HG02798 (cell line): ENCODE data around the gene PCBP1.
"Not testable (repeated sequence)": the region's sequence is repeated elsewhere in the genome, so short reads cannot be mapped to it uniquely, and the experiment has no call there.

ENCODE experiments used
- ATAC-seq: cut with Tn5 transposase; IDR thresholded peaks from one replicate; pipeline ENCODE4 v1.9.1; 2021; ENCODE audit warnings: mild to moderate bottlenecking; ENCODE audit not compliant: unreplicated experiment, poor library complexity

PCBP1 gene

DNA sequence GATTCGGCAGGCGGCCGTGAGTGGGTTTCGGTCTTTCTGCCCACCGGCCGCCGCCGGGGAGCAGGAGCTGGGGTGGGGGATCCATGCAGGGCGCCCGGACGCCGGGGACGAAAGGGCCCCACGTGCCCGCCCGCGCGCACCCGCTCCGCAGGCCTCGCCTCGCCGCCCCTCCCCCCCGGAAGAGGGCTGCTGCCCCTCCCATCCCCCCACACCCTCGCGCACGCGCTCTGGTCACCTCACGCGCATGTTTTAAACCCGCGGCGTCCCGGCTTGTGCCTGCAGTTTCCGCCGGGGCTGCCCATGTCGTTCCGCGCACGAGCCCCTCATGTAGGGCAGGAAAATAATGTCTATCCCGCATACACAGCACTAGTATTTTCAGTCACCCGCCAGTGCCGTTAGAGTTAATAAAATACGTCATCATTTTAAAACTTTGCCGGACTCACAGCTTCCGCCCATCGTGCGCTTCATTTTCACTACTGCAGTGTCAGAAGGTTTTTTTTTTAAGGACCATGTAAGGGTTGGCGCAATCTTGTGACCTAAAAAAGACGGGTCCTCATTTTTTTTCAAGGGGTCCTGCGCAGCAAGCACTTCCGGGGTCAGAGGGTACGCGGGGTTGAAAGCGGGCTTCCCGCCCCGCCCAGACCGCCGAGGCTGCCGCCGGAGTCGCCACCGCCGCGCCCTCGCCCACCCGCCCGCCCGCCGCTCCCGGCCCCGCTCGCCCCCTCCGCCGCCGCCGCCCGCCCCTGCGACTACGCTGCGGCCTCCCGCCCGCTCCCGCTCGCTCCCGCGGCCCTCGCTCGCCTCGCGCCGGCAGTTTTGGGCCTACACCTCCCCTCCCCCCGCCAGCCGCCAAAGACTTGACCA, at the start of gene PCBP1:
Gene PCBP1, plus strand, starts transcription at position 640 of the 864 bp plus-strand sequence. CDS start 267 bp downstream, outside the sequence.
- peak; percentile 46 for ATAC-seq

DNA sequence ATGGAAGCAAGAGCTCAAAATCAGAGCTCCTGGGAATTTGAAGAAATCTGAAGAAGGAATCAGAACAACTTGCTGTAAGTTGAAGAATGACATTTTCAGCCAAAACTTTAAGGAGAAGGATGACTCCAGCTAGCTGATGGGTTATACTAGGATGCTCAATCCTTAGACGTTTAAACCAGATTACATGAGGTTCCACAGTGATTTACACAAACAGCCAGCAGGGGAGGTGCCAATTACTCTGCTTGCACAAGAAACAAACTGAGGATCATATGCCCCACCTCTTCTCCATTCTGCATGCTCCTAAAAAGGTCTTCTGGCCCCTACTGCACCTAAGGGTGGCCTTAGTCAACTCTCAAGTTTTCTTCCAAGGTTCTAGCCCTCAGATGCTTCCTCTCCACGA, 47.9 kb upstream of the PCBP1 start:
- ATAC-seq, result no peak

DNA sequence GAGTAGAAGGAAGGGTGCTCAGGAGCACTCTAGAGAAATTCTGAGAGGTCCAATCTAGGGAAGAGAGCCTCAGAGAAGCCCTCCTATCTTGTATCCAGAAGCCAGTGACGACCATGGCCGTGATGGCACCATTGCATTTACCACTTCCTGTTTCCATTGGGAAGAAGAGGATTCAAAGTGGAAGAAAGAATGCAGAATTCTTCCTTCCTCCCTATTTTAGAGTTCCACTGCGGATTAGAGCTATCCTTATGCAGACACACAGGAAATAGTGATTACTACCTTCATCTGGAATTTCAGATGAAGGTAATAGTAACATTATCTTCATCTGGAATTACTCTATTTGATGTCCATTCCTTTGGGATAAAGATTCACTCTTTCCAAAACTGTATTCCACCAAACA, 45.6 kb upstream of the PCBP1 start:
- no peak for ATAC-seq

DNA sequence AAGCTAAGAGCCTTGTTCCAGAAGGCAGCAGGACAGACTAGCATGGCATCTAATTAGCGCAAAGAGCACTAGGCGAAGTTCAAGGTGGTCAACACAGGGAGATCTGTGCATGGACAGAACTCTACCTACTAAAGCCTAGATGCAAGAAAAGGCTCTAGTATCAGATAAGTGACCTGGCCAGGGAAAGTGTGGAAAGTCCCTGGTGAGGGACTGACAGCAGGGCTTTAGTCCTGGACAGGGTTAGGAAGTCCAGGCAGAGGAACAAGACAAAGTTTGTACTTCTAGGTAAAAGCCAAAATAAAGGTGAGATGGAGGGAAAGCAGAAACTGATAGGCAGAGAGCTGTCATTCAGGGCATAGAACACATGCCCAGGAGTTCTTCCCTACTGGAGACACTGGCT, 45.0 kb upstream of the PCBP1 start:
- ATAC-seq, result no peak

DNA sequence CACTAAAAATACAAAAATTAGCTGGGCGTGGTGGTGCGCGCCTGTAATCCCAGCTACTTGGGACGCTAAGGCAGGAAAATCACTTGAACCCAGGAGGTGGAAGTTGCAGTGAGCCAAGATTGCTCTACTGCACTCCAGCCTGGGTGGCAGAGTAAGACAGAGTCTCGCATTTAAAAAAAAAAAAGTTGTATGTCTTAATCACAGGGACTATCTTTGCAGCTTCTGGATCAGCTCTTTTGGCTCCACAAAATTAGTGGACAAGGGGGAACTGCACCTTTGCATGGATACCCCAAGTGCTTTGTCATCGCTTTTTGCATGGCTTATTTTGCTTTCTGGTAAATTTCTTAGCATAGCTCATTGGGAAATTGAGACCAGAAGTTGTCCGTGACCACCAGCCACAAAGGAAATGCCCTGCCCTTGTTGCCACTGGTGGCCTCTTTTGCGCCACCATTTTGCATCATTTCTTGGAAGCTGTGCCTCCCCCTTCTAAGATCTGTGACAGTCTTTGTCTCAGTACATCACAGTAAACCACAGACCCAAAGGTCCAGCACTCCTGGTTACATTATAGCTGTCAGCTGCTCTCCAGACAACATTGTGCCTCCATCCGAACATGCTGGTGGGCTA, 43.9 kb upstream of the PCBP1 start:
- no peak for ATAC-seq

DNA sequence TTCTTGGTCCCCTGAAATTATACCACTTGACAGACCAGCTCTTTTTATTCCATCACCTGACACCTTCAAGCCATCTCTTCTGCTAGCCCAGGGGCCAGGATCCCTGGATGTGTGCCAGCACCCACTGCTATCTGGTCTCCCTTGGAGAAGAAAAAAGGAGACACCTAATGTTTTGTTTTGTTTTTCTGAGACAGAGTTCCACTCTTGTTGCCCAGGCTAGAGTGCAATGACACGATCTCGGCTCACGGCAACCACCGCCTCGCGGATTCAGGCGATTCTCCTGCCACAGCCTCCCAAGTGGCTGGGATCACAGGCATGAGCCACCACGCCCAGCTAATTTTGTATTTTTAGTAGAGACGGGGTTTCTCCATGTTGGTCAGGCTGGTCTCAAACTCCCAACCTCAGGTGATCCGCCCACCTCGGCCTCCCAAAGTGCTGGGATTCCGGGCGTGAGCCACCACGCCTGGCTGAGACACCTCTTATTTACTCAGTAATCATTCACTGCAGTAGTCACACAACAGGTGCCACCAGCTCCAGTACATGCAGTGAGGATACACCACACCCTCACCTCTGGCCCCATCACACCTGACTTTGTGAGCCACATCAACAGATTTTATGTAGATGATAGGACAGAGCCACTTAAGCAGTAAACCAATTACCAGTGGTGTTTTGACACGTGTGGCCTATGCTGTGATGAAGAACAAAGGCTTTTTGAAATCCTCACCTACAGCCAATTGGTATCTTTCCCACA, 42.8 kb upstream of the PCBP1 start:
- ATAC-seq, result no peak

DNA sequence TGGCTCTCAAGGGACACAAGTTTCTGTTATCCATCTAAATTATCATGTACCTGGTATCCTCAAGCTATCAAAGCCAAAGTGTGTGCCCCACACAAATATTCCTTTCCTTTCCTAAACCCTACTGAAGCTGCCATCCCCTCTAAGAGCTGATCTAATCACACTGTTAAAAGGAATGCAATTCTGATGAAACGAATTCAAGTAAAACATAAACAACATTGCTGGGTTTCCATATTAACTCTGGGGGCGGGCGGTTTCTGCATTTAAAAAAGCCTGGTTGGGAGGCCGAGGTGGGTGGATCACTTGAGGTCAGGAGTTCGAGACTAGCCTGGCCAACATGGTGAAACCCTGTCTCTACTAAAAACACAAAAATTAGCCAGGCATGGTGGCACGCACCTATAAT, 41.9 kb upstream of the PCBP1 start:
- no peak for ATAC-seq

DNA sequence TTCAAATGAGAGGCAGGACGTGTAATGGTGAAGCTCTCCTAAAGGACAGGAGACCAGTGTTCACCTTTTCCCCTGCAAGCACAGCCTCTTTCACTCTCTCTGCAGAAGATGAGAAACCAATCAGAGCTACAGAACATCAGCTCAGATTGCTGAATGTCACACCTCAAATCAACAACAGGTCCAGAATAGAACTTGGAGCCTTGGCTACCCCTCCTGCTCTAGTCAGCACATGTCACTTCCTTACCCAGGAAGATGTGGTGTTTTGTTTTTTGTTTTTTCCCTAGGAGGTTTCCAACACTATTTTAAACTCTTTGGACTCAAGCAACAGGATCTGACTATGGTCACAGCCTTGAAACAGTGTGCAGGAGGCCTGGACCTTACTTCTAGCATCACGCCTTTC, 41.3 kb upstream of the PCBP1 start:
- no peak for ATAC-seq

DNA sequence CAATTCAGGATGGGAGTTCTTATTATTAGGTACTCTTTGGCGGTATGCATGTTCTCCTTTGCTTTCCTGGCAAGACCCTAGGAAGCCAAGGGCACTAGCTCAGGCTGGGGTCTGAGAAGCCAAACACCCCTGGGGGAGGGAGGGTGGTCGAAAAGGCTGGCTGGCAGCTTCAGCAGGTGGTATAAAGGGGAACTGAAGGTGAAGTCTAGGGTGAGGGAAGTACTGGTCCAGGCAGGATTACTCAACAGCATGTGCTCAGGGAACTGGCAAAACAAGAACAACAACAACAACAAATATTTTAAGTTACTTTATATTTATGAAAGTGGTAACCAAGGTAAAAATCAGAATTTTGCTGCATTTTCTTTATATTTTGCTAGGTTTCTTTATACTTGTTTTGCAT, 40.7 kb upstream of the PCBP1 start:
- no peak for ATAC-seq

DNA sequence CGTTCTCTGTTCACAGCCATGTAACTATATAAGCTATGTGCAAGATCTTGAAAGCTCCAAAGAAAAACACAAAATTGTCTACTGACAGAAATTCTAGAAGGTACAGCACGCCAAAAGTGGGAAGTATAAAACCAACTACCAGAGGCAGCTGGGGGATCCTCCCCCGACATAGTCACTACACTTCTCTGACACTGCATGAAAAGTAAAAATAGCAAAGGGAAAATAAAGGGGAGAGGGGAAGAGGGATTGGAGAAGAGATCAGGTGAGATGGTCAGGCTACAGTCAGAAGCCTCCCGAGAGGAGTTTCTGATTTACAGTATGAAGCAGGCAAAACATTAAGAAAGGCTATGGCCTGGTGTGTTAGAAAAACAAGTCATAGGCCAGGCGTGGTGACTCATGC, 39.8 kb upstream of the PCBP1 start:
- ATAC-seq, result no peak

DNA sequence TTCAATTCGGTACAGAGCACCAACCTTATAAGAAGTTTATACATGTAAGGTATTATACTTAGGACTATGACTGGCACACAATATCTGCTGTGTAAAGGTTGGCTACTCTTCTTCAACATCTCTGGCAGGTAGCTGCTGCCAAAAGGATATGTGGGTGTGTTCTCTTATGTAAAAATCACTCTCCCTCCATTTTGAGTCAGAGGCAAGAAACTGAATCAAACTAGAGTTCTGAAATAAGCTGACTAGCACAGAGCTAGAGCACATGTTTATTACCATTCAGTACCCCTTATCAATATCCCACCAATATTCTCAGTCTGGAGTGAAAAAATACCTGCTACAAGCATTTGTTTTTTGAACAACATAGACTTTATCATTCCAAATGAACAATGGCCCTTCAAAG, 38.0 kb upstream of the PCBP1 start:
- ATAC-seq, result no peak

DNA sequence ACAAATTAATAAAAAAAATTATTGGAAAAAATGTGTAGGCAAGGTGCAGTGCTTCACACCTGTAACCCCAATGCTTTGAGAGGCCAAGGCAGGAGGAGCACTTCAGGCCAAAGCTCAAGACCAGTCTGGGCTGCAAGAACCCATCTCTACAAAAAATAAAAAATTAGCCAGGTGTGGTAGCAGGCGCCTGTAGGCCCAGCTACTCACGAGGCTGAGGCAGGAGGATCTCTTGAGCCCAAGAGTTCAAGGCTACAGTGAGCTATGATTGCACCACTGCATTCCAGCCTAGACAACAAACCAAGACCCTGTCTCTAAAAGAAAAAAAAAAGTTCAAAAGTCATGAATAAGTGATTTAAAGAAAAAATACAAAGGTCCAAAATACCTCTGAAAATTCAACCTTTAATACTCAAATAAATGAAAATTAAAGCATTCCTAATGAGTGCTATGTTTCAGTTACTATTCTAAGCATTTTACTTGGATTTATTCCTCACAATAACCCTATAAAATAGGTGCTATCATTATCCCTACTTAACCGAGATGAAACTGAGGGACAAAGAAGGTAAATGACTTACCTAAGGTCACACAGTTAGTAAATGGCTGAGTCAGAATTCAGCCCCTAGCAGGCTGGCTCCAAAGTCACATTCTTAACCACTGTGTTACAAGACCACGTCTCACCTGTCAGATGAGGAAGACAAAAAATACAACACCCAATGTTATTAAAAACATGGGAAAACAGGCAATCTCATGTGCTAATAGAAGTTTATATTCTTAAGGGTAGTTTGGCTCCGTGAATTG, 36.4 kb upstream of the PCBP1 start:
- ATAC-seq, result no peak

DNA sequence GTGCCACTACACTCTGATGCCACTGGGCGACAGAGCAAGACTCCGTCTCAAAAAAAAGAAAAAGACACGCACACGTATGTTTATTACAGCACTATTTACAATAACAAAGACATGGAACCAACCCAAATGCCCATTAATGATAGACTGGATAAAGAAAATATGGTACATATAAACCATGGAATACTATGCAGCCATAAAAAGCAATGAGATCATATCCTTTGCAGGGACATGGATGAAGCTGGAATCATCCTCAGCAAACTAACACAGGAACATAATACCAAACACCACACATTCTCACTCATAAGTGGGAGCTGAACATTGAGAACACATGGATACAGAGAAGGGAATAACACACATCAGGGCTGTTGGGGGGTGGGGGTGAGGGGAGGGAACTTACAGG, 32.0 kb upstream of the PCBP1 start:
- ATAC-seq, result not testable (repeated sequence)

DNA sequence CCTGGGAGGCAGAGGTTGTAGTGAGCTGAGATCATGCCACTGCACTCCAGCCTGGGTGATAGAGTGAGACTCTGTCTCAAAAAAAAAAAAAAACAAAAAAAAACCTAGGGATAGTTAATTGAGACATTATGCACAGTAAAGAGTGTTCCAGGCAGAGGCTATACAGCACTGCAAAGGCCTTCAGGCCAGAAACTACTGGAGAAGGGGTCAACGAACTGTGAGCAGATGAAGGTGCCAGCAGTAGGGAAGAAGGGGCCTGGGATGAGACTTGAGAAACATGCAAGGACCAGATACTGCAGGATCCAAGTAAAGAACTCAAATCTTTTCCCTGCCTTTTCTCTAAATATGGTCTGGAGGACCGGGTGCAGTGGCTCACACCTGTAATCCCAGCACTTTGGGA, 26.0 kb upstream of the PCBP1 start:
- ATAC-seq, result no peak

DNA sequence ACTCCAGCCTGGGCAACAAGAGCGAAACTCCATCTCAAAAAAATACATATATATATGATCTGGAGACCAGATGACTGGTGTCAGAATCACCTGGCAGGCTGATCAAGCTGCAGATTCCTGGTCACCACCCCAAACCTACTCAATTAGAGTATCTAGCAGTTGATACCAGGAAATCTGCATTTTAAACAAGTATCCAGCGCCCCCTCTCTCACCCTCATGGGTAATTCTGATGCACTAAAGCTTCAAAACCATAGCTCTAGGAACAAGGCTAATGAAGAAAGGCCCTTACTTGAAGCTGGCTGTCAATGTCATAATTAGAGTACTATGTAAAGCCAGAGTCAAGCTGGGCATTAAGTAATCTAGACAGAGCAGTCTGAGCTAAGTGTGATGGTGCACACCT, 25.0 kb upstream of the PCBP1 start:
- no peak for ATAC-seq

DNA sequence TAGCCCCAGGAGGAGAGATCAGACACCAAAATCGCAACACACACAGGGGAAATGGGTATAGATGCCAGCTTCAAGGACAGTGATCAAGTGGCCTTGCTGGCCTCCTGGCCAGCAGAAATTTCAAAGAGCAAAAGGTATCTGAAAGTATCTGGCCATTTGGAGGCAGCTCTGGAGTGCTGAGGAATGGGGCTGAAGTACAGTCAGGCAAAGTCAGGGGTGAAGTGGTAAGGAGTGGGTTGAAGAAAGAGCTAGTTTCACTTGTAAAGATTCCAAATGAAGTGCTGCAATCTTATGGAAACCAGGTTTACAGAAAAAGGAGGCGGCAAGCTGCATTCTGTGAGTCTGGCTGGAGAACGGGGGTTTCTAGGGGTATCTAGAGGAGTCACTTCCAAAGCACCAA, 19.2 kb upstream of the PCBP1 start:
- no peak for ATAC-seq

DNA sequence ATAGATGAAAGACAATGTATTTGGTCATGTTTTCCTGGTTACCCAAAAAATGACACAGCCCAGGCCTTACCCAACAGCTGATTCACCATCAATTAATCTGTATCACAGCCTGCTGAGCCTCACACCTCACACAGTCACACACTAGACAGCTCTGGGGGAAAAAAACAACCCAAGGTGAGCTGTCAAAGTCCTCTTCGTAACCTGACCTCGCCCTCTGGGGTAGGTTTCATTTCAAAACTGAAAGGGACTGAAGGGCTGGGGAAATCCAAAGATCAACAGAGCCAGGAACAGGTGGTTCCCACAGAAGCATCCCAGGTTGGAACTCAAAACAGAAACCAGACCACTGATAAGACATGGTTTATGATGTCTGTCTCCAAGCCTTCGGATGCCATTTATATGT, 18.2 kb upstream of the PCBP1 start:
- ATAC-seq, result peak; percentile 81

DNA sequence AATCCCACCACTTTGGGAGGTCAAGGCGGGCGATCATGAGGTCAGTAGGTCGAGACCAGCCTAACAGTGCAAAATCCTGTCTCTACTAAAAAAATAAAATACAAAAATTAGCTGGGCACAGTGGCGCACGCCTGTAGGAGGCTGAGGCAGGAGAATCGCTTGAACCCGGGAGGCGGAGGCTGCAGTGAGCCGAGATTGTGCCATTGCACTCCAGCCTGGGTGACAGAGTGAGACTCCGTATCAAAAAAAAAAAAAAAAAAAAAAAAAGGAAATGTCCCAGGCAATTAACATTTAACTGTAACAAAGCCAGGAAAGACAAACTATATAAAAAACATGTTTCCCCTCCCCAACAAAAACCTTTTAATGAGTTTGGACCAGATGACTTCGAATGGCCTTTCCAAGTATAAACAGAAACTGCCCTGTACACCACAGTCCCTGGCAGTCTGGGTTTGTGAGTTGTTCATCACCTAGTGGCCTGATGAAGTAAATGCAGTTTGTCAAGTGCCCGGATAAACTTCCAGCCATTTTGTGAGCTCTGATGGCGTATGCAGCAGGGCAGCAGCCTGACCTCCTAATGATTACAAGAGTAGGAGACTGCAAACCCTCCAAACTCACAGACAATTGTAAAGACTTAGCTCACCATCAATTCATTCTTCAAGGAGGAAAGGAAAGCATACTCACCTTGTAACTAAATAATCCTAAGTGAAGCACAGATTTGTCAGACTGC, 16.6 kb upstream of the PCBP1 start:
- peak; percentile 80 for ATAC-seq

DNA sequence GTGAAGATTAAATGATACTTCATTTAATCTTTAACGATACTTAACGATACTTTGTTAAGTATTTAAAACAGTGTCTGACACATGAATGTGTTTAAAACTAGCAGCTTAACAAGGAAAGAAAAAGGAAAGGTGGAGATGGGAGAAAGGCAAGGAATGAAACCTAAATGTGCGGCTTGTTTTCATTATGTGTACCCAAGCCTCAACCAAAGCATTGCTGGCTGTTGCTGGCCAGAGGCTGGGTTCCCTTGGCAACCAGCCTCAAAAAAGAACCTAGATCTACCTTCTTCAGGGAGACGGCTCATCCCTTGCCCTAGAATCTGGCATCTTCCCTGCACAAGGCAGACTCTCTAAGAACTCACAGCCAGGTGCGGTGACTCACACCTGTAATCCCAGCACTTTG, 13.8 kb upstream of the PCBP1 start:
- ATAC-seq, result no peak

DNA sequence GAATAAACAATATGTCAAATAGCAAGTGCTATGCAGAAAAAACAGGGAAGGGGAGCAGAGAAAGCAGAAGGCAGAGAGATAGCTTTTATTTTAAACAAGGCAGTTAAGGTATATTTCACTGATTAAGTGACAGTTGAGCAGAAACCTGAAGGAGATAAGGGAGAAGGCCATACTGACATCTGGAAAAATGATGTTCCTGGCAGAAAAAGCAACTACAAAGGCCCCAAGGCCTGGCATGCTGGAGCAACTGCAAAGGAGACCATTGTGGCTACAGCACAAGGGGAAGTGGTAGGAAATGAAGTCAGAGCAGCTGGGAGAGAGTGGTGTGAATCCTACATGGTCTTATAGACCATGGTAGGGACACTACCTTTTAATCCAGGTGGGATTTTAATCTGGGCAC, 8.9 kb upstream of the PCBP1 start:
- ATAC-seq, result no peak
